Endothelial cell of umbilical vein (primary cell): ENCODE measurements around the gene DHRS12. TPM values are rescaled to one million over a fixed set of nuclear protein-coding genes. Genes with fewer than 3 reads are reported as not detected.

Experiments
- BruUV-seq: library from RNA; stranded (reverse); fragments of 400-500 nt; replicated peaks from 2 replicates; lab custom pipeline; 2021; lab: Mats Ljungman, UMichigan
- CTCF ChIA-PET: fragments of 300-600, 350-600 bp; sonication (Branson Sonifier 250); formaldehyde crosslinking; loops from one replicate; lab custom pipeline; 2021; ENCODE audit warnings: antibody characterized with exemption, inconsistent platforms; lab: Charles Lee
- POLR2A ChIA-PET: fragments of 300-600, 350-600 bp; sonication (Branson Sonifier 250); formaldehyde crosslinking; loops from one replicate; lab custom pipeline; 2021; ENCODE audit warnings: antibody characterized with exemption, inconsistent platforms; lab: Charles Lee
- DNase-seq: peaks from one replicate; pipeline ENCODE4 v3.0.0-alpha.2; 2011; ENCODE audit warnings: low read depth, low spot score
- FAIRE-seq: peaks from 2 replicates; lab custom pipeline; 2011; peaks lifted over from hg19 to GRCh38; lab: Jason Lieb, UNC
- H2AFZ ChIP-seq: 2 replicates; pipeline ENCODE4 v1.6.0; 2012; ENCODE audit warnings: low read depth, low read length, control low read depth, inconsistent platforms
- H3K27ac ChIP-seq: 2 replicates; pipeline ENCODE4 v1.5.1; 2011; ENCODE audit warnings: low read depth, mild to moderate bottlenecking, control low read depth, low read length, moderate library complexity; ENCODE audit not compliant: insufficient read depth
- H3K27me3 ChIP-seq, 2 experiments: 2 replicates each; pipeline versions ENCODE4 v1.6.0 to v1.6.1; 2011; ENCODE audit warnings: low read length in 2 of 2, mixed read lengths in 1 of 2; ENCODE audit not compliant: control insufficient read depth in 2 of 2, insufficient read depth in 2 of 2
- H3K36me3 ChIP-seq, 2 experiments: 2 replicates in 1 of 2; 3 replicates in 1 of 2; pipeline ENCODE4 v1.5.1; 2011; ENCODE audit warnings: low read length in 2 of 2, mild to moderate bottlenecking in 1 of 2, moderate library complexity in 1 of 2; ENCODE audit not compliant: control insufficient read depth in 2 of 2, insufficient read depth in 2 of 2; ENCODE audit errors: extremely low read depth in 1 of 2
- H3K4me1 ChIP-seq: 3 replicates; pipeline ENCODE4 v1.5.1; 2011; ENCODE audit warnings: mild to moderate bottlenecking, low read length; ENCODE audit not compliant: control insufficient read depth, insufficient read depth; ENCODE audit errors: extremely low read depth
- H3K4me2 ChIP-seq: 2 replicates; pipeline ENCODE4 v1.6.1; 2011; ENCODE audit warnings: low read length, control low read depth, mixed read lengths; ENCODE audit not compliant: insufficient read depth
- H3K4me3 ChIP-seq, 3 experiments: fragments of 200-600 bp in 1 of 3; sonication (generic), shearing (Covaris generic) in 1 of 3; replicated peaks in 1 of 3; 2 replicates each; pipeline ENCODE4 v1.5.1; 2011 to 2016; ENCODE audit warnings: control low read depth in 3 of 3, low read length in 3 of 3, mild to moderate bottlenecking in 2 of 3, inconsistent platforms in 1 of 3, low read depth in 1 of 3, moderate library complexity in 1 of 3; ENCODE audit not compliant: insufficient read depth in 1 of 3
- H3K79me2 ChIP-seq: 2 replicates; pipeline ENCODE4 v1.6.0; 2012; ENCODE audit warnings: low read length, inconsistent platforms; ENCODE audit not compliant: control insufficient read depth, insufficient read depth
- H3K9ac ChIP-seq: replicated peaks from 2 replicates; pipeline ENCODE3; 2011; ENCODE audit warnings: low read length, control low read depth; ENCODE audit not compliant: insufficient read depth; ENCODE audit errors: extremely low read depth
- H3K9me1 ChIP-seq: replicated peaks from 3 replicates; pipeline ENCODE4 v1.6.0; 2011; ENCODE audit warnings: mild to moderate bottlenecking, low read length; ENCODE audit not compliant: control insufficient read depth, insufficient read depth; ENCODE audit errors: extremely low read depth
- H3K9me3 ChIP-seq: replicated peaks from 2 replicates; pipeline ENCODE4 v1.5.1; 2012; ENCODE audit warnings: low read length, inconsistent platforms; ENCODE audit not compliant: control insufficient read depth, insufficient read depth
- H4K20me1 ChIP-seq: replicated peaks from 2 replicates; pipeline ENCODE3; 2011; ENCODE audit warnings: mild to moderate bottlenecking, low read length; ENCODE audit not compliant: control insufficient read depth, insufficient read depth; ENCODE audit errors: extremely low read depth
- CTCF ChIP-seq, 2 donors: IDR thresholded peaks; 1 replicate in 1 of 2; 2 replicates in 1 of 2; pipeline ENCODE4 v1.5.1; 2011; ENCODE audit warnings: low read length in 2 of 2, mild to moderate bottlenecking in 2 of 2, moderate library complexity in 2 of 2, control low read depth in 1 of 2, inconsistent platforms in 1 of 2, low read depth in 1 of 2; ENCODE audit not compliant: insufficient read depth in 1 of 2; ENCODE audit errors: extremely low read depth in 1 of 2
- EZH2 ChIP-seq: IDR thresholded peaks from 2 replicates; pipeline ENCODE4 v1.6.1; 2012; ENCODE audit warnings: borderline replicate concordance, low read depth, mild to moderate bottlenecking, moderate library complexity, low read length, inconsistent platforms; ENCODE audit not compliant: severe bottlenecking
- FOS ChIP-seq: IDR thresholded peaks from 2 replicates; pipeline ENCODE4 v1.6.1; 2011; ENCODE audit warnings: mild to moderate bottlenecking, low read length, moderate library complexity, borderline replicate concordance; ENCODE audit not compliant: insufficient read depth
- GATA2 ChIP-seq: IDR thresholded peaks from 2 replicates; pipeline ENCODE4 v1.7.0; 2011; ENCODE audit warnings: low read depth, mild to moderate bottlenecking, moderate library complexity, mixed read lengths, low read length; ENCODE audit not compliant: insufficient read length, insufficient read depth
- JUN ChIP-seq: IDR thresholded peaks from 2 replicates; pipeline ENCODE4 v1.6.1; 2011; ENCODE audit warnings: borderline replicate concordance, low read depth; ENCODE audit not compliant: insufficient read length, insufficient read depth
- MAX ChIP-seq: IDR thresholded peaks from 2 replicates; pipeline ENCODE4 v1.6.1; 2011; ENCODE audit not compliant: insufficient read depth, insufficient read length
- MYC ChIP-seq: IDR thresholded peaks from one replicate; pipeline ENCODE4 v1.6.1; 2011; ENCODE audit warnings: mild to moderate bottlenecking, low read depth, low read length
- POLR2A ChIP-seq: IDR thresholded peaks from 2 replicates; pipeline ENCODE4 v1.6.1; 2012; ENCODE audit warnings: low read depth, mild to moderate bottlenecking, control low read depth, low read length
- POLR2AphosphoS5 ChIP-seq: IDR thresholded peaks from 2 replicates; pipeline ENCODE4 v1.6.1; 2012; ENCODE audit warnings: low read depth, mild to moderate bottlenecking, control low read depth, low read length, moderate library complexity; ENCODE audit not compliant: insufficient read depth
- dilution Hi-C: fragments of 300-500 bp; cut with MboI; formaldehyde crosslinking; loops from one replicate; pipeline ENCODE4 v1.15.0; 2019; ENCODE audit warnings: low sequenced_read_pairs; ENCODE audit not compliant: extremely low pct_ligation_motif_present
- intact Hi-C: fragments of 100-400 bp; cut with micrococcal nuclease; formaldehyde crosslinking; loops from one replicate; pipeline ENCODE4 v1.10.0; 2022
- polyA plus RNA-seq, 4 experiments: library from polyadenylated mRNA; depleted of rRNA in 3 of 4; stranded (reverse) in 3 of 4; unstranded in 1 of 4; fragments of >200 nt; gene quantifications; 2 replicates each; pipeline versions ENCODE4 v1.2.1 to v1.2.3, GENCODE V29; 2011 to 2012; ENCODE audit warnings: missing spikeins in 1 of 4
- total RNA-seq: library from RNA; stranded (reverse); gene quantifications from 2 replicates; pipeline ENCODE4 v1.2.3, GENCODE V29; 2021

The DHRS12 gene
- total and polyA plus RNA-seq, 2 donors (not counting 3 experiments of a cell fraction or from before 2014, with no cell fraction given): 8.9 to 9.1 TPM

GRCh38 chr13:51821606-51822005 lies 17.6 kb upstream of the DHRS12 start:
- Histone ChIP-seq H3K9me1 (no peaks in the 10 kb centered on the region), H3K27me3 (peaks cover 14 to 22% of the 10 kb centered on the region in 2 experiments), H4K20me1 (no peaks in the 10 kb centered on the region), H3K9me3 (no peaks in the 10 kb centered on the region), H3K4me3 (no peak overlapping the region), H3K27ac (no peak overlapping the region), H3K9ac (no peak overlapping the region), H3K36me3 (no peaks in the 10 kb centered on the region), H3K79me2 (no peaks in the 10 kb centered on the region), H3K4me2 (no peak overlapping the region), H2AFZ (no peak overlapping the region), H3K4me1 (no peaks in the 10 kb centered on the region)
- DNase-seq (no peak), FAIRE-seq (no peak)
- ChIA-PET CTCF (interaction anchor here (1.2 kb wide), 1 partner anchor 24 kb away, joined by 5 read pairs; the partner anchor contains the start of gene TMEM272), POLR2A (interaction anchor here (0.6 kb wide), 1 partner anchor 48 kb away, joined by 6 read pairs; no protein-coding TSS in a partner anchor)
- BruUV-seq: no TSS peak
- TF ChIP-seq MAX (no peak), JUN (no peak), GATA2 (no peak), MYC (no peak), POLR2AphosphoS5 (no peak), POLR2A (no peak), FOS (no peak), EZH2 (no peak), CTCF (IDR thresholded peaks at IDR 0.05; ENCODE audit: extremely low read depth in 1 of 2, insufficient read depth in 1 of 2, low read depth in 1 of 2, low read length in 2 of 2) (no peak)
- dilution Hi-C loops: no loop called here
- intact Hi-C loops: no loop called here
